KMS-11 (cell line): ENCODE data around the gene HMGCLL1.

Experiments
- H2AFZ ChIP-seq: fragments of 200-600 bp; sonication (generic); 2 replicates; pipeline ENCODE4 v1.6.1; 2016; ENCODE audit warnings: antibody characterized with exemption, mixed run types, low read depth
- H3K27ac ChIP-seq: fragments of 200-600 bp; sonication (generic); 2 replicates; pipeline ENCODE4 v1.6.1; 2016; ENCODE audit warnings: mild to moderate bottlenecking, mixed run types
- H3K27me3 ChIP-seq: fragments of 200-600 bp; sonication (generic); 2 replicates; pipeline ENCODE4 v1.6.1; 2017; ENCODE audit warnings: mild to moderate bottlenecking, low read depth, mixed run types, moderate library complexity; ENCODE audit not compliant: insufficient read depth
- H3K36me3 ChIP-seq: fragments of 200-600 bp; sonication (generic); 2 replicates; pipeline ENCODE4 v1.6.1; 2017; ENCODE audit warnings: mild to moderate bottlenecking, mixed run types; ENCODE audit not compliant: insufficient read depth
- H3K4me1 ChIP-seq: fragments of 200-600 bp; sonication (generic); 2 replicates; pipeline ENCODE4 v1.6.1; 2016; ENCODE audit warnings: mild to moderate bottlenecking, low read depth, mixed run types; ENCODE audit not compliant: poor library complexity, severe bottlenecking
- H3K4me2 ChIP-seq: fragments of 200-600 bp; sonication (generic); 2 replicates; pipeline ENCODE4 v1.7.0; 2016; ENCODE audit warnings: mild to moderate bottlenecking, mixed run types
- H3K4me3 ChIP-seq: fragments of 200-600 bp; sonication (generic); IDR thresholded peaks from 2 replicates; pipeline ENCODE4 v1.6.1; 2017; ENCODE audit warnings: low read depth, low read length, mixed read lengths; ENCODE audit not compliant: insufficient read depth
- H3K79me2 ChIP-seq: fragments of 200-600 bp; sonication (generic); 2 replicates; pipeline ENCODE4 v1.6.1; 2016; ENCODE audit warnings: low read depth, mixed run types; ENCODE audit not compliant: insufficient read depth
- H3K9ac ChIP-seq: fragments of 200-600 bp; sonication (generic); 2 replicates; pipeline ENCODE4 v1.6.1; 2016; ENCODE audit warnings: mild to moderate bottlenecking, mixed run types
- H4K20me1 ChIP-seq: fragments of 200-600 bp; sonication (generic); 2 replicates; pipeline ENCODE4 v1.6.1; 2016; ENCODE audit warnings: mild to moderate bottlenecking, mixed run types; ENCODE audit not compliant: insufficient read depth
- CTCF ChIP-seq: fragments of 200-600 bp; sonication (generic); conservative IDR thresholded peaks from 2 replicates; pipeline ENCODE4 v1.6.1; 2017; ENCODE audit warnings: low read depth, mild to moderate bottlenecking, antibody characterized with exemption, low read length, moderate library complexity, mixed read lengths

HMGCLL1 gene

DNA sequence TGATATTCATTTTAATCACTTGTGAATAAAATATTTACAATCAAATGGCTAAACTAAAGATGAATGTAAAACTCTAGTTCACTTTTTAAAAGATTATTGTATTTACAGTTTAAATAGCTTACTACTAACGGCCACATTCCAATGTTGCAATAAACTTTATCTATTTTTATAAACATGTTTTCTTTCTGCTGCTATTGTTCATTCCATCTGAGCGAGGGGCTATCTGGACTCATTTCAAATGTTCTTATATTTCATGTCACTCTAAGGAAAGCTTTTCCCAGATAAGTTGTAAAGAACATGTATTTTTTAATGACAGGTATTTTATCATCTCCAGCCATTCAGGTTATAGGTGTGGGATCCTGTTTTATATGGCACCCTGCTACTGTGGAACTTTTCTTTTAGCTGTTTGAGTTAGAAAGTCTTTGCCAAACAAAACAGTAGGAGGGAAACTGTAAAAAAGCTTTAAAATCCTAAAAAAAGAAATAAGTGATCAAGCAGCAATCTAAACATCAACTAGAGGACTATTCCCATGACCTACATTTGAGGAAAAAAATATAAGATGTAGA lies 42.5 kb downstream of the HMGCLL1 start:
- no peak overlapping the region for H3K4me3 ChIP-seq
- H3K79me2 ChIP-seq: no peaks in the 10 kb centered on the region
- no peaks in the 10 kb centered on the region for H4K20me1 ChIP-seq
- no peaks in the 10 kb centered on the region for H3K36me3 ChIP-seq
- H3K4me2 ChIP-seq: no peak overlapping the region
- no peak overlapping the region for H2AFZ ChIP-seq
- no peak overlapping the region for H3K27ac ChIP-seq
- TF ChIP-seq CTCF: no peak
- no peaks in the 10 kb centered on the region for H3K27me3 ChIP-seq
- no peaks in the 10 kb centered on the region for H3K4me1 ChIP-seq
- no peak overlapping the region for H3K9ac ChIP-seq

- H3K4me1 ChIP-seq: no peaks in the 10 kb centered on the region
- H3K27me3 ChIP-seq: no peaks in the 10 kb centered on the region
- no peak overlapping the region for H3K4me3 ChIP-seq
- H3K27ac ChIP-seq: no peak overlapping the region
- no peaks in the 10 kb centered on the region for H3K79me2 ChIP-seq
- TF ChIP-seq CTCF: no peak
- no peaks in the 10 kb centered on the region for H3K36me3 ChIP-seq
- no peaks in the 10 kb centered on the region for H4K20me1 ChIP-seq
- no peak overlapping the region for H2AFZ ChIP-seq
- H3K4me2 ChIP-seq: no peak overlapping the region
- no peak overlapping the region for H3K9ac ChIP-seq
These were observed 47.5 kb downstream of the HMGCLL1 start for GRCh38 chr6:55531496-55531895.

DNA sequence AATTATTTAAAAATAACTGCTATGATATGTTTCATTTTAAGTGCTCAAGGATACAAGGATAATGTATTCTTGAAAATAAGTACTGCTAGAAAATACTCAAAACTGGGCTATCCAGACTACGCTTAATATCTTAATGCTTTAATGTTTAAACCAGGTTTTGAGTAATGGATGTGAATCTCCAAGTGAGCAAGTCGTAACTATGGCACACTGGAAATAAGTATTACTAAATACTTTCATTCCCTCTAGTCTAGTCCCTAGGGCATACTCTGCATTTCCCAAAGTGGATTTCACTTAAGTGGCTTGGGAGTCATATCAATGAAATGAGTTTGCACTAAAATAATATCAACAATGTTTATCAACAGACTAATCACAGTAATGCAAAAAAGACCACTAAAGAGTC lies 48.1 kb downstream of the HMGCLL1 start:
- Histone ChIP-seq H2AFZ (no peak overlapping the region), H4K20me1 (no peaks in the 10 kb centered on the region), H3K27ac (no peak overlapping the region), H3K4me3 (no peak overlapping the region), H3K79me2 (no peaks in the 10 kb centered on the region), H3K9ac (no peak overlapping the region), H3K36me3 (no peaks in the 10 kb centered on the region), H3K27me3 (no peaks in the 10 kb centered on the region), H3K4me2 (no peak overlapping the region), H3K4me1 (no peaks in the 10 kb centered on the region)
- no peak for TF ChIP-seq CTCF

DNA sequence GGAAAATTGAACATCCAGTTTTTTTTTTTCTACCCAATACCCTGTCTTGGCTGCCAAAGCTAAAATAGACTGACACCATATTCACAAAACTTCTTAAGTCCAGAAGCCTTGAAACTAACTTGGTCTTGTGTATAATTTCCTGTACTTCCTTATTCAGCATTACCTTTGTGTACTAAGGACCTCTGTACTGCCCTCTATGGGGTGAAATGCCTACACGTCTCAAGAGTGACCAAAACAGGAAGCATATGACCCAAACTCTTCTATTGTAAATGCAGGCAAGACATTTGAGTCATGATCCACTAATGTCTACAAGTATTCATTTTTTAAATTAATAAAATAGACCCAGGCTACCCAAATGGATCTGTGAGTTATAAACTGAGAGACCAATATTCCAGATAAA lies 50.4 kb downstream of the HMGCLL1 start:
- Histone ChIP-seq H3K9ac (no peak overlapping the region), H3K27me3 (no peaks in the 10 kb centered on the region), H3K4me2 (no peak overlapping the region), H3K4me1 (no peaks in the 10 kb centered on the region), H3K4me3 (no peak overlapping the region), H3K79me2 (no peaks in the 10 kb centered on the region), H4K20me1 (no peaks in the 10 kb centered on the region), H3K27ac (no peak overlapping the region), H2AFZ (no peak overlapping the region), H3K36me3 (no peaks in the 10 kb centered on the region)
- peak; percentile 47 for TF ChIP-seq CTCF
